ENCODE measurements around the gene FAM174B. TPM values are rescaled to one million over a fixed set of nuclear protein-coding genes. Genes with fewer than 3 reads are reported as not detected.
A peak's percentile ranks its signal among the peaks of the same experiment; 100 is the strongest.

The FAM174B gene
- total and polyA plus RNA-seq, 2 experiments from 2014 or later, result 17.8 to 34.9 TPM

- Histone ChIP-seq H3K36me3 (replicated peaks; ENCODE audit: insufficient read depth, low read depth) (no peaks in the 10 kb centered on the region), H3K27me3 (no peaks in the 10 kb centered on the region), H3K4me1 (ENCODE audit: insufficient read depth) (peaks cover 10% of the 10 kb centered on the region), H3K4me3 (peak overlapping the region; percentile 49), H3K4me2 (peak overlapping the region; percentile 88), H2AFZ (peak overlapping the region; percentile 89), H3K9me3 (ENCODE audit: low read depth) (no peaks in the 10 kb centered on the region), H3K27ac (peak overlapping the region; percentile 74), H4K20me1 (ENCODE audit: insufficient read depth, poor library complexity, severe bottlenecking) (no peaks in the 10 kb centered on the region), H3K9me2 (replicated peaks; ENCODE audit: insufficient read depth) (no peaks in the 10 kb centered on the region), H3K79me2 (peaks cover 23% of the 10 kb centered on the region)
- WGBS (ENCODE audit: low lambda C conversion rate, missing lambda C conversion rate), result 83% methylated on average over 6 of the region's 6 CpGs
- no peak for TF ChIP-seq EZH2phosphoT487 (IDR thresholded peaks at IDR 0.05; ENCODE audit: low read depth, severe bottlenecking, unreplicated experiment)
- no peak for TF ChIP-seq CTCF (IDR thresholded peaks at IDR 0.05; ENCODE audit: poor library complexity)
- no peak for TF ChIP-seq EZH2 (IDR thresholded peaks at IDR 0.05; ENCODE audit: borderline replicate concordance)
- no peak for DNase-seq (ENCODE audit: low spot score)
These were observed 514 bp upstream of the FAM174B start for GRCh38 chr15:92656089-92656488.

GRCh38 chr15:92654662-92655061 is 913 bp downstream of the FAM174B start:
- Histone ChIP-seq H3K4me1 (ENCODE audit: insufficient read depth) (peaks cover 10% of the 10 kb centered on the region), H3K27me3 (no peaks in the 10 kb centered on the region), H3K4me3 (peak overlapping the region; percentile 49), H2AFZ (peak overlapping the region; percentile 89), H3K36me3 (replicated peaks; ENCODE audit: insufficient read depth, low read depth) (no peaks in the 10 kb centered on the region), H3K9me3 (ENCODE audit: low read depth) (no peaks in the 10 kb centered on the region), H3K27ac (peak overlapping the region; percentile 74), H3K9me2 (replicated peaks; ENCODE audit: insufficient read depth) (no peaks in the 10 kb centered on the region), H3K79me2 (peaks cover 36% of the 10 kb centered on the region), H4K20me1 (ENCODE audit: insufficient read depth, poor library complexity, severe bottlenecking) (no peaks in the 10 kb centered on the region), H3K4me2 (peak overlapping the region; percentile 88)
- WGBS (ENCODE audit: low lambda C conversion rate, missing lambda C conversion rate), result 74% methylated on average over 7 of the region's 7 CpGs
- DNase-seq (ENCODE audit: low spot score), result no peak
- TF ChIP-seq CTCF (IDR thresholded peaks at IDR 0.05; ENCODE audit: poor library complexity) (no peak), EZH2 (IDR thresholded peaks at IDR 0.05; ENCODE audit: borderline replicate concordance) (no peak), EZH2phosphoT487 (IDR thresholded peaks at IDR 0.05; ENCODE audit: low read depth, severe bottlenecking, unreplicated experiment) (no peak)

- no peak overlapping the region for H3K4me3 ChIP-seq
- H3K79me2 ChIP-seq, result peaks cover 43% of the 10 kb centered on the region
- no peaks in the 10 kb centered on the region for H3K36me3 ChIP-seq (replicated peaks; ENCODE audit: insufficient read depth, low read depth)
- WGBS (ENCODE audit: low lambda C conversion rate, missing lambda C conversion rate), result 78% methylated on average over 7 of the region's 7 CpGs
- peak; percentile 72 for DNase-seq (ENCODE audit: low spot score)
- H3K9me2 ChIP-seq (replicated peaks; ENCODE audit: insufficient read depth), result no peaks in the 10 kb centered on the region
- H3K4me1 ChIP-seq (ENCODE audit: insufficient read depth), result peaks cover 10% of the 10 kb centered on the region
- no peaks in the 10 kb centered on the region for H4K20me1 ChIP-seq (ENCODE audit: insufficient read depth, poor library complexity, severe bottlenecking)
- peak overlapping the region; percentile 88 for H3K4me2 ChIP-seq
- H2AFZ ChIP-seq, result no peak overlapping the region
- H3K27me3 ChIP-seq, result no peaks in the 10 kb centered on the region
- TF ChIP-seq CTCF (IDR thresholded peaks at IDR 0.05; ENCODE audit: poor library complexity) (no peak), EZH2phosphoT487 (IDR thresholded peaks at IDR 0.05; ENCODE audit: low read depth, severe bottlenecking, unreplicated experiment) (no peak), EZH2 (IDR thresholded peaks at IDR 0.05; ENCODE audit: borderline replicate concordance) (no peak)
- no peaks in the 10 kb centered on the region for H3K9me3 ChIP-seq (ENCODE audit: low read depth)
- peak overlapping the region; percentile 74 for H3K27ac ChIP-seq
These were observed 1.6 kb downstream of the FAM174B start for GRCh38 chr15:92653836-92654539.
